Panc1 (cell line): Measurements from ENCODE around the gene SF3B6. TPM values are rescaled to one million over a fixed set of nuclear protein-coding genes. Genes with fewer than 3 reads are reported as not detected.

Experiments
- ATAC-seq: fragments of 200-7000 bp; cut with Tn5 transposase; 2 replicates; pipeline ENCODE4 v1.9.1; 2020; ENCODE audit warnings: mild to moderate bottlenecking, moderate library complexity
- BruUV-seq: library from RNA; stranded (reverse); fragments of 400-500 nt; replicated peaks from 2 replicates; lab custom pipeline; 2021; lab: Mats Ljungman, UMichigan
- CTCF ChIA-PET: fragments of 300-600 bp; sonication (Branson Sonifier 250); formaldehyde crosslinking; loops from one replicate; lab custom pipeline; 2022; ENCODE audit warnings: antibody characterized with exemption; lab: Charles Lee
- POLR2A ChIA-PET: fragments of 300-600 bp; sonication (Branson Sonifier 250); formaldehyde crosslinking; loops from one replicate; lab custom pipeline; 2022; ENCODE audit warnings: antibody characterized with exemption; lab: Charles Lee
- DNase-seq: peaks from one replicate; pipeline ENCODE4 v3.0.0-alpha.2; 2010; ENCODE audit warnings: low read depth, low spot score
- H3K27ac ChIP-seq: 2 replicates; pipeline ENCODE4 v1.5.1; 2011; ENCODE audit warnings: mild to moderate bottlenecking, low read length, inconsistent platforms
- H3K27me3 ChIP-seq: fragments of 200-500 bp; sonication (Bioruptor generic); 2 replicates; pipeline ENCODE4 v1.6.0; 2014; ENCODE audit warnings: low read length, inconsistent platforms; ENCODE audit not compliant: control insufficient read depth, insufficient read depth
- H3K36me3 ChIP-seq: fragments of 200-500 bp; sonication (Bioruptor generic); 2 replicates; pipeline ENCODE4 v1.5.1; 2014; ENCODE audit warnings: inconsistent platforms, mild to moderate bottlenecking, low read length, moderate library complexity; ENCODE audit not compliant: control insufficient read depth, insufficient read depth
- H3K4me1 ChIP-seq: 2 replicates; pipeline ENCODE4 v1.5.1; 2011; ENCODE audit warnings: inconsistent platforms, mild to moderate bottlenecking, low read length, moderate library complexity; ENCODE audit not compliant: control insufficient read depth, insufficient read depth
- H3K4me3 ChIP-seq, 2 experiments: 2 replicates each; pipeline ENCODE4 v1.5.1; 2011 to 2012; ENCODE audit warnings: low read depth in 2 of 2, low read length in 2 of 2, mild to moderate bottlenecking in 2 of 2, inconsistent platforms in 1 of 2, moderate library complexity in 1 of 2
- H3K9me3 ChIP-seq: fragments of 200-500 bp; sonication (Bioruptor generic); 2 replicates; pipeline ENCODE4 v1.5.1; 2014; ENCODE audit warnings: low read depth, mild to moderate bottlenecking, inconsistent platforms, low read length, moderate library complexity; ENCODE audit not compliant: control insufficient read depth, insufficient read depth
- POLR2AphosphoS5 ChIP-seq: IDR thresholded peaks from 2 replicates; pipeline ENCODE4 v1.6.1; 2012; ENCODE audit warnings: mild to moderate bottlenecking, low read depth, low read length, moderate library complexity
- SIN3A ChIP-seq: IDR thresholded peaks from 2 replicates; pipeline ENCODE4 v1.6.1; 2012; ENCODE audit warnings: low read depth, mild to moderate bottlenecking, low read length, moderate library complexity, borderline replicate concordance; ENCODE audit not compliant: insufficient read depth
- TCF7L2 ChIP-seq: IDR thresholded peaks from 2 replicates; pipeline ENCODE4 v1.6.1; 2011; ENCODE audit warnings: mild to moderate bottlenecking, low read depth, low read length, inconsistent platforms
- in situ Hi-C: cut with HindIII; loops from 2 replicates; pipeline ENCODE4 v1.10.0; 2016; ENCODE audit warnings: low sequenced_read_pairs, low pct_unique_long_range_greater_than_20kb
- intact Hi-C: fragments of 100-400 bp; cut with micrococcal nuclease; formaldehyde crosslinking; loops from one replicate; pipeline ENCODE4 v1.10.0; 2022; ENCODE audit not compliant: unreplicated experiment
- total RNA-seq: library from RNA; stranded (reverse); gene quantifications from one replicate; pipeline ENCODE4 v1.2.1, GENCODE V29; 2021; ENCODE audit not compliant: unreplicated experiment
- TF ChIP-seq, protein P1 (sequence below): fragments of 450-650 bp; IDR thresholded peaks from 2 replicates; pipeline ENCODE4 v1.5.1; 2017; ENCODE audit warnings: mild to moderate bottlenecking
- TF ChIP-seq, protein P2 (sequence below), 2 experiments: IDR thresholded peaks; 2 replicates each; pipeline ENCODE4 v1.6.1; 2011 to 2012; ENCODE audit warnings: low read depth in 2 of 2, control low read depth in 1 of 2, low read length in 1 of 2, mild to moderate bottlenecking in 1 of 2, moderate library complexity in 1 of 2; ENCODE audit not compliant: insufficient read depth in 1 of 2

SF3B6 gene
- total RNA-seq, 1 experiment from 2014 or later = 129 TPM

DNA sequence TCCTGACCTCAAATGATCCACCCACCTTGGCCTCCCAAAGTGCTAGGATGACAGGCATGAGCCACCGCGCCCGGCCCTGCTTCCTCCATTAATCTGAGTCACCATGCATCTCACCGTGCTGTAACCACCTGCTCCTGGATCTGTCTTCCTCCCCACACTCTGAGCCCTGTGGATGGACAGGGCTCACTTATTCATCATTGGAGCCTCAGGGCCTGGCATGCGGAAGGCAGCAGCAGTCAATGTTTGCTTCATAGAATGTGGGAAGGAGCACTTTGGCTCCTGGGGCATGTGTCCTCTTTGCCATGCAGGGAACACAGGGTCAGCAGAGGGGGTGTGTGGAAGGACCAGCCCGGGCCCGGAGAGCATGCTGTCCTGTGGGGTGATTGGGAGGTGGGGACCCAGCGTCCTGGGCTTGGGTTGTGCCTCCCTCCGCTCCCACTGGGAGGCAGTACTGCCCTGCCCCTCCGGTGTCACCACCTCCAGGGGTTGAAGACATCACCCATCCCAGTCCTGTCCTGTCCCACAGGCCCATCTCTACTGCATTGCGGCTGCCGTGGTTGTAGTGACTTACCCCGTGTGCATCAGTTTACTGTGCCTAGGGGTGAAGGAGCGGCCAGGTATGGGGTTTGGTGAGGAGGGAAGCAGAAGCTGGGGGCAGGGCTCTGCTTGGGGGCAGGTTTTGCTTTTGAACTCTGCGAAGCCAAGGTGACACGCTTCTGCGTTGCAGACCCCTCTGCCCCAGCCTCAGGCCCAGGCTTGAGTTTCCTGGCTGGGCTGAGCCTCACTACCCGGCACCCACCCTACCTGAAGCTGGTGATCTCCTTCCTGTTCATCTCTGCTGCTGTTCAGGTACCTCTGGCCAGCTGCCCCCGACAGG, 54.8 kb downstream of the SF3B6 start:
- no peaks in the 10 kb centered on the region for H3K36me3 ChIP-seq
- no peaks in the 10 kb centered on the region for H3K9me3 ChIP-seq
- no peaks in the 10 kb centered on the region for H3K27me3 ChIP-seq
- H3K27ac ChIP-seq = no peak overlapping the region
- ChIA-PET POLR2A (no interaction called here), CTCF (no interaction called here)
- in situ Hi-C loops (no loop called here), intact Hi-C loops (no loop called here)
- H3K4me3 ChIP-seq = no peak overlapping the region
- BruUV-seq = no TSS peak
- H3K4me1 ChIP-seq = peaks cover 6% of the 10 kb centered on the region
- TF ChIP-seq, protein P1, sequence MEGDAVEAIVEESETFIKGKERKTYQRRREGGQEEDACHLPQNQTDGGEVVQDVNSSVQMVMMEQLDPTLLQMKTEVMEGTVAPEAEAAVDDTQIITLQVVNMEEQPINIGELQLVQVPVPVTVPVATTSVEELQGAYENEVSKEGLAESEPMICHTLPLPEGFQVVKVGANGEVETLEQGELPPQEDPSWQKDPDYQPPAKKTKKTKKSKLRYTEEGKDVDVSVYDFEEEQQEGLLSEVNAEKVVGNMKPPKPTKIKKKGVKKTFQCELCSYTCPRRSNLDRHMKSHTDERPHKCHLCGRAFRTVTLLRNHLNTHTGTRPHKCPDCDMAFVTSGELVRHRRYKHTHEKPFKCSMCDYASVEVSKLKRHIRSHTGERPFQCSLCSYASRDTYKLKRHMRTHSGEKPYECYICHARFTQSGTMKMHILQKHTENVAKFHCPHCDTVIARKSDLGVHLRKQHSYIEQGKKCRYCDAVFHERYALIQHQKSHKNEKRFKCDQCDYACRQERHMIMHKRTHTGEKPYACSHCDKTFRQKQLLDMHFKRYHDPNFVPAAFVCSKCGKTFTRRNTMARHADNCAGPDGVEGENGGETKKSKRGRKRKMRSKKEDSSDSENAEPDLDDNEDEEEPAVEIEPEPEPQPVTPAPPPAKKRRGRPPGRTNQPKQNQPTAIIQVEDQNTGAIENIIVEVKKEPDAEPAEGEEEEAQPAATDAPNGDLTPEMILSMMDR = peak; percentile 38; the same call in 1 of the 2 replicates
- TF ChIP-seq POLR2AphosphoS5 = no peak
- no peak for DNase-seq
- peak; percentile 74 for ATAC-seq

DNA sequence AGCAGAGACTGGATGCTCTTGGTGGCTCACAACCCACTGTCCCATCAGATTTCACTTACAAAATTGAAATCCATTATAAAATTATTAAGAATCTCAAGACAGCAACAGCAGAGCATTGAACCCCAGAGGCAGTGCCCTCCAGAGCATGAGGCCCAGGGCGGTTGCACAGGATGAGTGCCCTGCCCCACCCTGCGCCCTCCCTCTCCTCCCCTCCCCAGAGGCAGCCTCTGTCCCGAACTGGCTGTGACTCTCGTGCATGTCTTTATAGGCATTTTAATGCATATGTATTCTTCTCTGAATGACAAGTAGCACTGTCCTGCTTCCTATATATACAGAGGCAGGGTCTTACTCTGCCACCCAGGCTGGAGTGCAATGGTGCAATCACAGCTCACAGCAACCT, 55.9 kb downstream of the SF3B6 start:
- Histone ChIP-seq H3K9me3 (no peaks in the 10 kb centered on the region), H3K4me1 (peaks cover 17% of the 10 kb centered on the region), H3K4me3 (no peak overlapping the region), H3K27me3 (no peaks in the 10 kb centered on the region), H3K36me3 (no peaks in the 10 kb centered on the region), H3K27ac (no peak overlapping the region)
- ATAC-seq = no peak
- POLR2A ChIA-PET = no interaction called here
- BruUV-seq = no TSS peak
- TF ChIP-seq POLR2AphosphoS5 (no peak), TCF7L2 (no peak), SIN3A (no peak)
- TF ChIP-seq, protein P2, sequence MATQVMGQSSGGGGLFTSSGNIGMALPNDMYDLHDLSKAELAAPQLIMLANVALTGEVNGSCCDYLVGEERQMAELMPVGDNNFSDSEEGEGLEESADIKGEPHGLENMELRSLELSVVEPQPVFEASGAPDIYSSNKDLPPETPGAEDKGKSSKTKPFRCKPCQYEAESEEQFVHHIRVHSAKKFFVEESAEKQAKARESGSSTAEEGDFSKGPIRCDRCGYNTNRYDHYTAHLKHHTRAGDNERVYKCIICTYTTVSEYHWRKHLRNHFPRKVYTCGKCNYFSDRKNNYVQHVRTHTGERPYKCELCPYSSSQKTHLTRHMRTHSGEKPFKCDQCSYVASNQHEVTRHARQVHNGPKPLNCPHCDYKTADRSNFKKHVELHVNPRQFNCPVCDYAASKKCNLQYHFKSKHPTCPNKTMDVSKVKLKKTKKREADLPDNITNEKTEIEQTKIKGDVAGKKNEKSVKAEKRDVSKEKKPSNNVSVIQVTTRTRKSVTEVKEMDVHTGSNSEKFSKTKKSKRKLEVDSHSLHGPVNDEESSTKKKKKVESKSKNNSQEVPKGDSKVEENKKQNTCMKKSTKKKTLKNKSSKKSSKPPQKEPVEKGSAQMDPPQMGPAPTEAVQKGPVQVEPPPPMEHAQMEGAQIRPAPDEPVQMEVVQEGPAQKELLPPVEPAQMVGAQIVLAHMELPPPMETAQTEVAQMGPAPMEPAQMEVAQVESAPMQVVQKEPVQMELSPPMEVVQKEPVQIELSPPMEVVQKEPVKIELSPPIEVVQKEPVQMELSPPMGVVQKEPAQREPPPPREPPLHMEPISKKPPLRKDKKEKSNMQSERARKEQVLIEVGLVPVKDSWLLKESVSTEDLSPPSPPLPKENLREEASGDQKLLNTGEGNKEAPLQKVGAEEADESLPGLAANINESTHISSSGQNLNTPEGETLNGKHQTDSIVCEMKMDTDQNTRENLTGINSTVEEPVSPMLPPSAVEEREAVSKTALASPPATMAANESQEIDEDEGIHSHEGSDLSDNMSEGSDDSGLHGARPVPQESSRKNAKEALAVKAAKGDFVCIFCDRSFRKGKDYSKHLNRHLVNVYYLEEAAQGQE (IDR thresholded peaks at IDR 0.05; ENCODE audit: insufficient read depth in 1 of 2, low read depth in 2 of 2, low read length in 1 of 2) = no peak
- TF ChIP-seq, protein P1 = no peak
- no peak for DNase-seq
- CTCF ChIA-PET = no interaction called here
- intact Hi-C loops = no loop called here
- in situ Hi-C loops = no loop called here
